Suprapubic skin (tissue), 3 donors: ENCODE results near the gene IGLL5.

Experiments
- EP300 ChIP-seq: sonication (generic); formaldehyde crosslinking; IDR thresholded peaks from one replicate; pipeline ENCODE4 v1.6.1; 2017; ENCODE audit warnings: antibody characterized with exemption
- TF ChIP-seq, protein P1 (sequence below), 2 donors: fragments of 200-600 bp in 1 of 2; fragments of 450-650 bp in 1 of 2; sonication (generic) in 1 of 2; IDR thresholded peaks; one replicate each; pipeline ENCODE4 v1.5.1; 2016 to 2019; ENCODE audit warnings: antibody characterized with exemption in 2 of 2, mild to moderate bottlenecking in 1 of 2, moderate library complexity in 1 of 2

DNA sequence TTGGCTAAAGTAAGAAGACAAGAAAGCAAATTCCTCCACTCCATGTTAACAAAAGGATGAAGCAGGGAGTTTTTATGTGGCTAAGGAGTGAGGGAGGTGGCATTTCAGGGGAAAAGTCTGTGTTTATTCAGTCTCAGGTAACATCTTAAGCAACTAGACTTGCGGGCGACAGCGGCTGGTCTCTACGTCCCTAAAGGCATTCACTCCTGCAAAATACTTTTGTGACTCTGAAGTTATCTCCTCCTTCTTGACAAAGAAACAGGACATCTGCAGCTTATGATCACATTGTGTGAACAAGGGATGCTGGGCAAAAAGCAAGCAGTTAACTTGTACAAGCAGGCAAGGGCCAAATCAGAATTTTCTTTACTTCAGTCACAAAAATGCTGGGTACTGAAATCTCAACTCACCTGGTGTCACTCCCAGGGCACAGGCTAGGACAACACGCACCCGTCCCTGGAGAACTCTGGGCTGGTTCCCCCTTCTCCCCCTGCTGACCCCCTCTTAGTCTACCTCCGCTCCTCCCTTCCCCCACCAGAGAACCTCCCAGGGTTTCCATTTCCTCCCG is 38.3 kb downstream of the IGLL5 start:
- TF ChIP-seq, protein P1, sequence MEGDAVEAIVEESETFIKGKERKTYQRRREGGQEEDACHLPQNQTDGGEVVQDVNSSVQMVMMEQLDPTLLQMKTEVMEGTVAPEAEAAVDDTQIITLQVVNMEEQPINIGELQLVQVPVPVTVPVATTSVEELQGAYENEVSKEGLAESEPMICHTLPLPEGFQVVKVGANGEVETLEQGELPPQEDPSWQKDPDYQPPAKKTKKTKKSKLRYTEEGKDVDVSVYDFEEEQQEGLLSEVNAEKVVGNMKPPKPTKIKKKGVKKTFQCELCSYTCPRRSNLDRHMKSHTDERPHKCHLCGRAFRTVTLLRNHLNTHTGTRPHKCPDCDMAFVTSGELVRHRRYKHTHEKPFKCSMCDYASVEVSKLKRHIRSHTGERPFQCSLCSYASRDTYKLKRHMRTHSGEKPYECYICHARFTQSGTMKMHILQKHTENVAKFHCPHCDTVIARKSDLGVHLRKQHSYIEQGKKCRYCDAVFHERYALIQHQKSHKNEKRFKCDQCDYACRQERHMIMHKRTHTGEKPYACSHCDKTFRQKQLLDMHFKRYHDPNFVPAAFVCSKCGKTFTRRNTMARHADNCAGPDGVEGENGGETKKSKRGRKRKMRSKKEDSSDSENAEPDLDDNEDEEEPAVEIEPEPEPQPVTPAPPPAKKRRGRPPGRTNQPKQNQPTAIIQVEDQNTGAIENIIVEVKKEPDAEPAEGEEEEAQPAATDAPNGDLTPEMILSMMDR (IDR thresholded peaks at IDR 0.05) = no peak
- TF ChIP-seq EP300 = no peak
